ENCODE data around the gene MAP2.

MAP2 gene

GRCh38 chr2:209767316-209767715 lies 343.5 kb downstream of the MAP2 start:
- Histone ChIP-seq H2AFZ (ENCODE audit: low read depth) (no peak overlapping the region), H3K27me3 (ENCODE audit: insufficient read depth, low read depth) (no peaks in the 10 kb centered on the region), H3K4me1 (ENCODE audit: low read depth, poor library complexity, severe bottlenecking) (no peaks in the 10 kb centered on the region), H3K79me2 (ENCODE audit: insufficient read depth, low read depth) (no peaks in the 10 kb centered on the region), H3K9ac (no peak overlapping the region), H3K4me2 (no peak overlapping the region), H4K20me1 (ENCODE audit: insufficient read depth) (no peaks in the 10 kb centered on the region), H3K4me3 (IDR thresholded peaks at IDR 0.05; ENCODE audit: insufficient read depth, low read depth, low read length) (no peak overlapping the region), H3K36me3 (ENCODE audit: insufficient read depth) (no peaks in the 10 kb centered on the region), H3K27ac (no peak overlapping the region)
- TF ChIP-seq, protein P1, sequence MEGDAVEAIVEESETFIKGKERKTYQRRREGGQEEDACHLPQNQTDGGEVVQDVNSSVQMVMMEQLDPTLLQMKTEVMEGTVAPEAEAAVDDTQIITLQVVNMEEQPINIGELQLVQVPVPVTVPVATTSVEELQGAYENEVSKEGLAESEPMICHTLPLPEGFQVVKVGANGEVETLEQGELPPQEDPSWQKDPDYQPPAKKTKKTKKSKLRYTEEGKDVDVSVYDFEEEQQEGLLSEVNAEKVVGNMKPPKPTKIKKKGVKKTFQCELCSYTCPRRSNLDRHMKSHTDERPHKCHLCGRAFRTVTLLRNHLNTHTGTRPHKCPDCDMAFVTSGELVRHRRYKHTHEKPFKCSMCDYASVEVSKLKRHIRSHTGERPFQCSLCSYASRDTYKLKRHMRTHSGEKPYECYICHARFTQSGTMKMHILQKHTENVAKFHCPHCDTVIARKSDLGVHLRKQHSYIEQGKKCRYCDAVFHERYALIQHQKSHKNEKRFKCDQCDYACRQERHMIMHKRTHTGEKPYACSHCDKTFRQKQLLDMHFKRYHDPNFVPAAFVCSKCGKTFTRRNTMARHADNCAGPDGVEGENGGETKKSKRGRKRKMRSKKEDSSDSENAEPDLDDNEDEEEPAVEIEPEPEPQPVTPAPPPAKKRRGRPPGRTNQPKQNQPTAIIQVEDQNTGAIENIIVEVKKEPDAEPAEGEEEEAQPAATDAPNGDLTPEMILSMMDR (conservative IDR thresholded peaks at IDR 0.05; ENCODE audit: low read depth, low read length) = no peak

DNA sequence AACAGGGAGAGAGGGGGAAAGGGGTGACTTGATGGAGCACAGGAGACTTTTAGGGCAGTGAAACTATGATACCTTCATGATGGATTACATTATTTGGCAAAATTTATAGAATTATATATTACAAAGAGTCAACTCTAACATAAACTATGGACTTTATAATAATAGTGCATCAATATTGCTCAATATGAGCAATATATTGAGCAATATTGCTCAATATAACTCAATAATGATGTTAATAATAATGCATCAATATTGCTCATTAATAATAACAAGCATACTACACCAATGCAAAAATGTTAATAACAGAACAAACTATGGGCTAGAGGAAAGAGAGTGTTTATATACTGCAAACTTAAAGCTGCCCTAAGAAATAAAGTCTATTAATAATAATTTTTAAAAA lies 344.7 kb downstream of the MAP2 start:
- Histone ChIP-seq H3K27me3 (ENCODE audit: insufficient read depth, low read depth) (no peaks in the 10 kb centered on the region), H3K4me2 (no peak overlapping the region), H3K4me1 (ENCODE audit: low read depth, poor library complexity, severe bottlenecking) (no peaks in the 10 kb centered on the region), H3K4me3 (IDR thresholded peaks at IDR 0.05; ENCODE audit: insufficient read depth, low read depth, low read length) (no peak overlapping the region), H3K9ac (no peak overlapping the region), H2AFZ (ENCODE audit: low read depth) (no peak overlapping the region), H3K27ac (no peak overlapping the region), H3K36me3 (ENCODE audit: insufficient read depth) (no peaks in the 10 kb centered on the region), H4K20me1 (ENCODE audit: insufficient read depth) (no peaks in the 10 kb centered on the region), H3K79me2 (ENCODE audit: insufficient read depth, low read depth) (no peaks in the 10 kb centered on the region)
- TF ChIP-seq, protein P1 (conservative IDR thresholded peaks at IDR 0.05; ENCODE audit: low read depth, low read length) = no peak

GRCh38 chr2:209771474-209772289 lies 347.8 kb downstream of the MAP2 start, which contains the start of gene UNC80:
TSS of gene UNC80 (plus strand) at chr2:209771832. CDS start at chr2:209772073, 241 bp downstream.
- Histone ChIP-seq H3K4me1 (ENCODE audit: low read depth, poor library complexity, severe bottlenecking) (no peaks in the 10 kb centered on the region), H3K9ac (no peak within 1 kb of the TSS), H2AFZ (ENCODE audit: low read depth) (no peak within 1 kb of the TSS), H3K4me3 (IDR thresholded peaks at IDR 0.05; ENCODE audit: insufficient read depth, low read depth, low read length) (no peak within 1 kb of the TSS), H3K4me2 (no peak within 1 kb of the TSS), H3K79me2 (ENCODE audit: insufficient read depth, low read depth) (no peaks in the 10 kb centered on the region), H3K36me3 (ENCODE audit: insufficient read depth) (no peaks in the 10 kb centered on the region), H3K27me3 (ENCODE audit: insufficient read depth, low read depth) (no peaks in the 10 kb centered on the region), H3K27ac (no peak within 1 kb of the TSS), H4K20me1 (ENCODE audit: insufficient read depth) (no peaks in the 10 kb centered on the region)
- TF ChIP-seq, protein P1 (conservative IDR thresholded peaks at IDR 0.05; ENCODE audit: low read depth, low read length) = no peak

- Histone ChIP-seq H3K4me1 (ENCODE audit: low read depth, poor library complexity, severe bottlenecking) (no peaks in the 10 kb centered on the region), H3K36me3 (ENCODE audit: insufficient read depth) (no peaks in the 10 kb centered on the region), H3K9ac (no peak overlapping the region), H3K27me3 (ENCODE audit: insufficient read depth, low read depth) (no peaks in the 10 kb centered on the region), H2AFZ (ENCODE audit: low read depth) (no peak overlapping the region), H3K4me2 (no peak overlapping the region), H4K20me1 (ENCODE audit: insufficient read depth) (no peaks in the 10 kb centered on the region), H3K79me2 (ENCODE audit: insufficient read depth, low read depth) (no peaks in the 10 kb centered on the region), H3K27ac (no peak overlapping the region), H3K4me3 (IDR thresholded peaks at IDR 0.05; ENCODE audit: insufficient read depth, low read depth, low read length) (no peak overlapping the region)
- TF ChIP-seq, protein P1 (conservative IDR thresholded peaks at IDR 0.05; ENCODE audit: low read depth, low read length) = no peak
Observed at GRCh38 chr2:209772290-209772685, 348.4 kb downstream of the MAP2 start.

All from KMS-11 (cell line).